Measurements from ENCODE around the gene AK1. TPM values are rescaled to one million over a fixed set of nuclear protein-coding genes. Genes with fewer than 3 reads are reported as not detected.

Gene AK1
- total and polyA plus RNA-seq, 2 of the 13 experiments (the other 11 are each of a cell fraction or from before 2014, with no cell fraction given) = 19.1 to 32.8 TPM

DNA sequence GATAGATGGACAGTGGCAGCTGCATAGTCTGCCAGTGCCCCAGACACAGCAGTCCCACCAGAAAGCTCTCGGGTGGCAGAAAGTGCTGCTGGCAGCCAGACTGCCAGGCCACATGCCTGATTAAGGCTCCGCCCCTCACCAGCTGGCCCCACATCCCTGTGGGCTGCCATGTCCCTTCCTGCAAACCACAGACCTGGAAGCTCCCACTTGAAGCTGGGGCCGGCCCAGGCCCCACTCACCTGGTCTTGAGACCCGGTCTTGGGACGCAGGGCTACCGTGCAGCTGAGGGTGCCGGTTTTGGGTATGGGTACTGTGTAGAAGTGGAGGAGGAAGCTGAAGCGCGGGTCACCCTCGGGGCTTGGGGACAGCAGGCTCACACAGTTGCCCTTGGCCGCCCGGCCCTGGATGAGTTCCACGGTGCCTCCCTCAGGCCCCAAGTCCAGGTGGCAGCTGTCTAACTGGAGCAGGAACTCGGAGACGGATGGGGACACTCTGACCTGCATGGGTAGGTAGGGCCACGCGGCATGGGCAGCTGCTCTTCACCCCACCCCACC, 59.5 kb downstream of the AK1 start:
- FAIRE-seq (no peak), DNase-seq (ENCODE audit: low spot score) (no peak), ATAC-seq (no peak; the same call in 2 of the 3 replicates)
- CTCF ChIA-PET (ENCODE audit: low intra/inter-chr PET ratio, low total read pairs) = no interaction called here
- Histone ChIP-seq H3K4me2 (ENCODE audit: low read depth, low read length) (no peak overlapping the region), H3K36me3 (replicated peaks in 1 of 2; ENCODE audit: control insufficient read depth in 1 of 2, insufficient read depth in 2 of 2, low read length in 2 of 2) (peaks cover 3 to 9% of the 10 kb centered on the region in 2 experiments; a peak in 3 of 5 replicates), H4K20me1 (ENCODE audit: insufficient read depth, low read length) (no peaks in the 10 kb centered on the region), H2AFZ (ENCODE audit: low read length) (no peak overlapping the region), H3K27me3 (ENCODE audit: control insufficient read depth in 1 of 2, insufficient read depth in 2 of 2, low read length in 2 of 2) (no peaks in the 10 kb centered on the region), H3K79me2 (ENCODE audit: insufficient read depth, low read length) (no peaks in the 10 kb centered on the region), H3K9me3 (ENCODE audit: low read length) (no peaks in the 10 kb centered on the region), H3K4me3 (replicated peaks in 1 of 3; ENCODE audit: insufficient read depth in 1 of 3, low read depth in 2 of 3, low read length in 3 of 3) (no peak overlapping the region), H3K4me1 (ENCODE audit: insufficient read depth, low read length) (peaks cover 14% of the 10 kb centered on the region), H3K27ac (ENCODE audit: extremely low read length, insufficient read depth, low read length) (no peak overlapping the region), H3K9ac (ENCODE audit: insufficient read depth, low read depth, low read length) (no peak overlapping the region)
- intact Hi-C loops (cut with micrococcal nuclease; ENCODE audit: unreplicated experiment) (no loop called here), in situ Hi-C loops (cut with HindIII; ENCODE audit: extremely low pct_ligation_motif_present, low pct_unique_long_range_greater_than_20kb) (no loop called here)
- TF ChIP-seq, protein P1, sequence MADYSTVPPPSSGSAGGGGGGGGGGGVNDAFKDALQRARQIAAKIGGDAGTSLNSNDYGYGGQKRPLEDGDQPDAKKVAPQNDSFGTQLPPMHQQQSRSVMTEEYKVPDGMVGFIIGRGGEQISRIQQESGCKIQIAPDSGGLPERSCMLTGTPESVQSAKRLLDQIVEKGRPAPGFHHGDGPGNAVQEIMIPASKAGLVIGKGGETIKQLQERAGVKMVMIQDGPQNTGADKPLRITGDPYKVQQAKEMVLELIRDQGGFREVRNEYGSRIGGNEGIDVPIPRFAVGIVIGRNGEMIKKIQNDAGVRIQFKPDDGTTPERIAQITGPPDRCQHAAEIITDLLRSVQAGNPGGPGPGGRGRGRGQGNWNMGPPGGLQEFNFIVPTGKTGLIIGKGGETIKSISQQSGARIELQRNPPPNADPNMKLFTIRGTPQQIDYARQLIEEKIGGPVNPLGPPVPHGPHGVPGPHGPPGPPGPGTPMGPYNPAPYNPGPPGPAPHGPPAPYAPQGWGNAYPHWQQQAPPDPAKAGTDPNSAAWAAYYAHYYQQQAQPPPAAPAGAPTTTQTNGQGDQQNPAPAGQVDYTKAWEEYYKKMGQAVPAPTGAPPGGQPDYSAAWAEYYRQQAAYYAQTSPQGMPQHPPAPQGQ (CRISPR knock-in tag; IDR thresholded peaks at IDR 0.05; ENCODE audit: borderline replicate concordance) = no peak
- TF ChIP-seq ATF1 (CRISPR knock-in tag; IDR thresholded peaks at IDR 0.05) (no peak), FOXC1 (CRISPR knock-in tag; IDR thresholded peaks at IDR 0.05; ENCODE audit: borderline replicate concordance) (no peak), AGO2 (optimal IDR thresholded peaks at IDR 0.05; ENCODE audit: low read depth, low read length) (peak; percentile 89), ZNF850 (CRISPR knock-in tag; conservative IDR thresholded peaks at IDR 0.05) (no peak), ZIK1 (CRISPR knock-in tag; IDR thresholded peaks at IDR 0.05; ENCODE audit: borderline replicate concordance, low read depth) (no peak), NR2F1 (CRISPR knock-in tag; IDR thresholded peaks at IDR 0.05) (no peak)
- TF ChIP-seq, protein P2, sequence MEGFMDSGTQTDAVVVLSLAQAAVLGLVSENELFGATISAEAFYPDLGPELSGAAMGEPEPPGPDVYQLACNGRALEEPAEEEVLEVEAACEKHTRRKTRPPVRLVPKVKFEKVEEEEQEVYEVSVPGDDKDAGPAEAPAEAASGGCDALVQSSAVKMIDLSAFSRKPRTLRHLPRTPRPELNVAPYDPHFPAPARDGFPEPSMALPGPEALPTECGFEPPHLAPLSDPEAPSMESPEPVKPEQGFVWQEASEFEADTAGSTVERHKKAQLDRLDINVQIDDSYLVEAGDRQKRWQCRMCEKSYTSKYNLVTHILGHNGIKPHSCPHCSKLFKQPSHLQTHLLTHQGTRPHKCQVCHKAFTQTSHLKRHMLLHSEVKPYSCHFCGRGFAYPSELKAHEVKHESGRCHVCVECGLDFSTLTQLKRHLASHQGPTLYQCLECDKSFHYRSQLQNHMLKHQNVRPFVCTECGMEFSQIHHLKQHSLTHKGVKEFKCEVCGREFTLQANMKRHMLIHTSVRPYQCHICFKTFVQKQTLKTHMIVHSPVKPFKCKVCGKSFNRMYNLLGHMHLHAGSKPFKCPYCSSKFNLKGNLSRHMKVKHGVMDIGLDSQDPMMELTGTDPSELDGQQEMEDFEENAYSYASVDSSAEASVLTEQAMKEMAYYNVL (CRISPR knock-in tag; IDR thresholded peaks at IDR 0.05; ENCODE audit: borderline replicate concordance) = no peak
- no TSS peak for BruUV-seq (replicated peaks)
- WGBS (ENCODE audit: low lambda C conversion rate) = 91% methylated on average over 11 of the region's 17 CpGs
- POLR2A ChIA-PET = interaction anchor here (1.3 kb wide), 1 partner anchor 16 kb away, joined by 4 read pairs; no protein-coding TSS in a partner anchor

Measured in HepG2 (cell line).